Effector memory CD8-positive, alpha-beta T cell (primary cell): Measurements from ENCODE around the gene CALCOCO1.

Experiments used
- ATAC-seq: fragments of 150-1000 bp; cut with Tn5 transposase; replicated peaks from 2 replicates; pipeline ENCODE4 v1.10.0; 2021; ENCODE audit warnings: mild to moderate bottlenecking, moderate library complexity
- DNase-seq, 3 experiments: peaks; one replicate each; pipeline ENCODE4 v3.0.0; 2021
- H3K27ac Mint-ChIP-seq, 2 donors: one replicate each; pipeline ENCODE4 v1.8.0; 2022; ENCODE audit warnings: mild to moderate bottlenecking in 2 of 2, mixed read lengths in 2 of 2, moderate library complexity in 2 of 2
- H3K27me3 Mint-ChIP-seq, 2 donors: one replicate each; pipeline ENCODE4 v1.8.0; 2022; ENCODE audit warnings: mixed read lengths in 2 of 2
- H3K36me3 Mint-ChIP-seq: one replicate; pipeline ENCODE4 v1.8.0; 2022; ENCODE audit warnings: mild to moderate bottlenecking, moderate library complexity, mixed read lengths; ENCODE audit not compliant: insufficient read depth
- H3K4me1 Mint-ChIP-seq, 2 donors: one replicate each; pipeline ENCODE4 v1.8.0; 2022; ENCODE audit warnings: low read depth in 2 of 2, mixed read lengths in 2 of 2
- H3K4me3 Mint-ChIP-seq, 2 donors: one replicate each; pipeline ENCODE4 v1.8.0; 2022; ENCODE audit warnings: mild to moderate bottlenecking in 2 of 2, mixed read lengths in 2 of 2, moderate library complexity in 2 of 2
- H3K9me3 Mint-ChIP-seq, 2 donors: one replicate each; pipeline ENCODE4 v1.8.0; 2022; ENCODE audit warnings: mixed read lengths in 2 of 2

CALCOCO1 gene

DNA sequence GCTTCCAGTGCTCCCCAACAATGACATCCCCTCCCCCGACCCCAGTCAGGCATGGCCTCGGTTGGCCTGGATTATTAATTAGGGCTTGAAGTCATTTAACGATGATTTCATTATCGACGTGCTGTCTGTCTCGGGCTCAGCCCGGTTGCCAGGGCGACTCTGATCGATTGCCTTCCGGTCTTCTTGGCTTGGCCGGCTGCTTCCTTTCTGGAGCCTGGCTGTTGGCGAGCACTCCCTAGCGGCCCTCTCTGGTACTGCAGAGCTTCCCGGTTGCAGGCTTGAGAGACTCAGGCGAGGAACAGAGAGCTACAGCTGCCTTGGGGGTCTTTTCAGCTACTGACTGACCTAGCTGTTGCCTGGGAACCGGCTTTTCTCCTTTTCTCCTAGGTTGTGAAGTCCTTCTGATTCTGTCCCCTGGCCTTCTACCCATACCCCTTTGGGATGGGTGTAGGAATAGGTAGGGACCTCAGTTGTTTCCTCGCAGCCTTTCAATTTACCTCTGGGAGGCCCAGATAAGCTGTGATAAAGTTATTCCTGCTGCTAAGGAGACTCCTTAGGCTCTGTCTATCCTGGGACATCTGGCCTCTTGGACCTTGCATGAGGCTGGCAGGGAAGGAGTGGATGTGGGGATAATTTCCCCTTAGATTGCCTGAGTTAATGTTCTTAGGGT lies 30.0 kb upstream of the CALCOCO1 start:
- peaks cover 10 to 11% of the 10 kb centered on the region in 2 donors for H3K4me1 Mint-ChIP-seq
- no peaks in the 10 kb centered on the region for H3K36me3 Mint-ChIP-seq
- H3K4me3 Mint-ChIP-seq: peak overlapping the region in 1 of 2 donors; percentile 64
- peaks cover 40 to 45% of the 10 kb centered on the region in 2 donors for H3K27me3 Mint-ChIP-seq
- ATAC-seq (peak; percentile 92), DNase-seq (peak; percentile 79 to 87 (median 83))
- H3K27ac Mint-ChIP-seq: no peak overlapping the region
- H3K9me3 Mint-ChIP-seq: no peaks in the 10 kb centered on the region

GRCh38 chr12:53756300-53757100 lies 29.2 kb upstream of the CALCOCO1 start:
- no peak for ATAC-seq
- H3K4me3 Mint-ChIP-seq: peak overlapping the region in 1 of 2 donors; percentile 64
- DNase-seq: no peak
- no peaks in the 10 kb centered on the region for H3K9me3 Mint-ChIP-seq
- no peaks in the 10 kb centered on the region for H3K36me3 Mint-ChIP-seq
- peak overlapping the region in 1 of 2 donors; percentile 59 for H3K27ac Mint-ChIP-seq
- H3K27me3 Mint-ChIP-seq: peaks cover 34 to 38% of the 10 kb centered on the region in 2 donors
- H3K4me1 Mint-ChIP-seq: peaks cover 11 to 12% of the 10 kb centered on the region in 2 donors

DNA sequence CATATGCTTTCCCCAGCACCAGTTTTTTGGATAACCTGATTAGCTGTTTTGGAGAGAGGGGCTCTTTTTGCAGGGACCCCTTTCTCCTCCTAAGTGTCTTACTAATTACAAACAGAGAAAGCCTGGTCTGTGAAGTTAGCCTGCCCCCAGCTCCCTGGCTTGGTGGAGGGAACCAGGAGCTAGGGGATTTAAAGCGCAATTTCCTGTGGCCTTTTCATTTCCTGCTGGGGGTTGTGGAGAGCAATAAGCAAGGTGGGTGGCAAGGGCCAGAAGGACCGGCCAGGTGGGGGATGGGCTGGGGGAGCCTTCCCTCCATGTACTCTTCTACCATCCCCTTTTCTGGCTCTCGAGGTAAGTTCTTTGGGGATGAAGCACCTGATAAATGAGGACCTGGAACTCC lies 28.6 kb upstream of the CALCOCO1 start:
- Mint-ChIP-seq H3K27ac (peak overlapping the region in 1 of 2 donors; percentile 59), H3K27me3 (peaks cover 28 to 32% of the 10 kb centered on the region in 2 donors), H3K9me3 (no peaks in the 10 kb centered on the region), H3K4me3 (no peak overlapping the region), H3K4me1 (peaks cover 12% of the 10 kb centered on the region in 2 donors), H3K36me3 (no peaks in the 10 kb centered on the region)
- no peak for DNase-seq
- ATAC-seq: no peak

GRCh38 chr12:53755451-53755891 lies 28.2 kb upstream of the CALCOCO1 start:
- H3K36me3 Mint-ChIP-seq: no peaks in the 10 kb centered on the region
- no peak overlapping the region for H3K27ac Mint-ChIP-seq
- H3K27me3 Mint-ChIP-seq: peaks cover 25 to 27% of the 10 kb centered on the region in 2 donors
- H3K4me3 Mint-ChIP-seq: no peak overlapping the region
- H3K9me3 Mint-ChIP-seq: no peaks in the 10 kb centered on the region
- DNase-seq: no peak
- peaks cover 12 to 16% of the 10 kb centered on the region in 2 donors for H3K4me1 Mint-ChIP-seq
- no peak for ATAC-seq

DNA sequence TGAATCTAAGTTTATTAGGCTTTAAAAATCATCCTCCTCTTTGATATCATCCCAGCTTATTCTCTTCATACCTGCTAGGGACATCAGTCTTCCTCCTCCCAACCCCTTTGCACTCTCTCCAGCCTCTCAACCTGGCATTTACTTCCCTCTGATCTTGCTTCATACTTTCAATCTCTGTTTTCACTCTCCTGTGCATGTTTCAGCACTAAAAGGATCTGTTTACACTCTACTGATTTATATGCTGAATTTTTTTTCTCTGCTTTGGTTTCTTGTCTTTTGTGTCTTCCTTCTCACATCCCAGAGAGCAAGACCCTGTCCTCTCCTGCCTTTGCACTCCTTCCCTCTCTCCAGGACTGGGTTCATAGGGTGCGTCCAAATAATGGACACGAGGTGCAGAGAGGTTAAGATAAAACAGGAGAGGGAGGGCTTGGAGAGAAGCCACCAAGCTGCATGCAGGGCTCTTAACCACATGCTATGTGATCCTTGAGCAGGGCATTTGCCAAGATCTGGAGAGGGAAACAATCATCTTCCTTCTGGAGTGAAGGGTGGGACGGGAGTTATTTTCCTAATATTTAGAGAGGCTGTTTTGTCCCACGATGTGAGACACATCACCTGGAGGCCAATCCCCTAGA lies 27.5 kb upstream of the CALCOCO1 start:
- H3K36me3 Mint-ChIP-seq: no peaks in the 10 kb centered on the region
- ATAC-seq (no peak), DNase-seq (no peak)
- H3K9me3 Mint-ChIP-seq: no peaks in the 10 kb centered on the region
- H3K4me3 Mint-ChIP-seq: no peak overlapping the region
- peaks cover 20% of the 10 kb centered on the region in 2 donors for H3K27me3 Mint-ChIP-seq
- no peak overlapping the region for H3K27ac Mint-ChIP-seq
- peaks cover 12 to 16% of the 10 kb centered on the region in 2 donors for H3K4me1 Mint-ChIP-seq

- Mint-ChIP-seq H3K4me1 (peaks cover 12 to 16% of the 10 kb centered on the region in 2 donors), H3K27ac (no peak overlapping the region), H3K4me3 (no peak overlapping the region), H3K27me3 (peaks cover 14% of the 10 kb centered on the region in 2 donors), H3K36me3 (no peaks in the 10 kb centered on the region), H3K9me3 (no peaks in the 10 kb centered on the region)
- ATAC-seq (no peak), DNase-seq (no peak)
These were observed 26.9 kb upstream of the CALCOCO1 start for GRCh38 chr12:53754188-53754585.

DNA sequence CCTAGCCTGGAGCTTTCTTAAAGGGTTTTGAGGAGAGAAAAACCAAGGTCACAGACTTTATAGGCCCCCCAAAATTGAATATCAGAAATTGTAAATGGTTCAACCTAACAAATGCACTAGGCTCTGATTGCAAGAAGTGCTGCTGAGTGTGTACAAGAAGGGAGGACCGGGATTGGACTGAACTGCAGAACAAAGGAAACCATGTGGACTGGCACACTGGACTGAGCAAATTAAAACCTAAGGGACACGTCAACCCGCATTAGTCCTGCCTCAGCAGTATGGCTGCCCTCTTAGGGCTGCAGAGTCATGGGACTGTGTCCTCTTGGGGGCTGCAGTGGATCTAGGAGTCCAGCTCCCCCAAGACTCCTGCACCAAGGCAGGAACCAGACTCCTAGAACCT lies 25.4 kb upstream of the CALCOCO1 start:
- no peak for ATAC-seq
- Mint-ChIP-seq H3K4me1 (peaks cover 13 to 16% of the 10 kb centered on the region in 2 donors), H3K4me3 (no peak overlapping the region)

DNA sequence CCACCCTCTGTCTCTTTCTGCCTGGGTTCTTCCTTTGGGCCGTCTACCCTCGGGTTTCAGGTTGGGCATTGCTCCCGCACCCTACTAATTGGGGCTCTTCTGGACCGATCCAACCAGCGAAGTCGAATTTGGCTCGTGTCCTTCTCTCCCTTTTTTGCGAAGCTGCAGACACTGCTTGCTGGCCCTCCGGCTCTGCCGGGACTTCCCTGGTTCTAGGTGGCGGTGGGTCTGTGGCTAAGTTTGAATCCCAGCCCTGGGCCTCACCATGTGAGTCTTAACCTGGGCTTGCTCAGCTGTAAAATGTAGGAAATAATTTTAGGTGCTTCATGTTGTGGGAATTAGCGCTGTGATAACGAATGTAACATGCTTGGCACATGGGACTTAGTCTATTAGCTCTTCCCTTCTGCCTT lies 24.9 kb upstream of the CALCOCO1 start:
- DNase-seq (no peak), ATAC-seq (no peak)
- Mint-ChIP-seq H3K27ac (no peak overlapping the region), H3K27me3 (no peaks in the 10 kb centered on the region), H3K9me3 (no peaks in the 10 kb centered on the region), H3K4me1 (peaks cover 13 to 16% of the 10 kb centered on the region in 2 donors), H3K4me3 (no peak overlapping the region), H3K36me3 (no peaks in the 10 kb centered on the region)

More for the DNA sequence above, 25.4 kb upstream of the CALCOCO1 start:
- H3K36me3 Mint-ChIP-seq: no peaks in the 10 kb centered on the region
- no peak overlapping the region for H3K27ac Mint-ChIP-seq
- no peaks in the 10 kb centered on the region for H3K9me3 Mint-ChIP-seq
- DNase-seq: no peak
- no peaks in the 10 kb centered on the region for H3K27me3 Mint-ChIP-seq

DNA sequence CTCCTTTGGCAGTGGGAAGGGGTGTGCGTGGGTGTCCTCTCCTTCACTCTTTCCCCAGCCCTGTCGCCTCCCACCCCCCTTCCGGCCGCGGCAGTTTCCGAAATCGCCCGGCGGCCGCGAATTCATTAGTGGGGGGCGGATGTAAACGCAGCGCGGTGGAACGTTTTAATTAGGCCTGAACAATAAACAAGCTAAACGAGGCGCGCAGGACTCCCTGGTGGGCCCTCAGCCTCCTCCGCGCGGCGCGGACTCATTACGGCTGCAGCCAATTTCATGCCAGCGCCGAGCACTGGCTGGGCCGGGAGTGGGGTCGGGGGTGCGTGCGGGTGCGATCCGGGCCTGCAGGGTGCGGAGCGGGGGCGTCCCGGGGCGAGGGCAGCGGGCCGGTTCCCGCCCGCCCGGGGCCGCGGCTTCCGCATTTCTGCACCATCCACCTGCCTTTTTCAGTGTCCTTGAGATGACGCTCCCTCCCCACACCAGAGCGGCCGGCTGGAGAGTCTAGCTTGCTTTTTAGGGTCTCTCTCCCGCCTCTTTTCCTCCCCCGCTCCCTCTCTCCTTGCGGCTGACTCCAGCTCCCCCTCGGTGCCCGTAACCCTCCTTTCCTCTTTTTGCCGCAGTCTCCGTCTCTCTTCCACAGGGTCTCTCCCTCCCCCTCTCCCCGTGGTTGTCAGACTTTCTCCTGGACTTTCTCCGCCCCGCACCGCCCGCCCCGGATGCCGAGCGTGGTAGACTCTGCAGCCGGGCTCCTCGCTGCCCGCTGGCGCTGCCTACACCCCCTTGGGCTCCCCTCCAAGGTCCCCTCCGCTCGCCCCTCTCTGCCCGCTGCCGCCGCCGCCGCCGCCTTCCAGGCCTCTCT lies 24.3 kb upstream of the CALCOCO1 start, which contains the start of gene CISTR:
Gene CISTR (minus strand): TSS at position 644 of the 856 bp plus-strand sequence.
- ATAC-seq (peak; percentile 47), DNase-seq (peak in 1 of 3 experiments; percentile 36)
- H3K4me1 Mint-ChIP-seq: peaks cover 13 to 14% of the 10 kb centered on the region in 2 donors
- no peaks in the 10 kb centered on the region for H3K27me3 Mint-ChIP-seq
- no peak within 1 kb of the TSS for H3K27ac Mint-ChIP-seq
- H3K4me3 Mint-ChIP-seq: no peak within 1 kb of the TSS
- peaks cover 3% of the 10 kb centered on the region for H3K36me3 Mint-ChIP-seq
- H3K9me3 Mint-ChIP-seq: no peaks in the 10 kb centered on the region

GRCh38 chr12:53750812-53751335 lies 23.6 kb upstream of the CALCOCO1 start:
- peaks cover 0 to 5% of the 10 kb centered on the region in 2 donors for H3K27me3 Mint-ChIP-seq
- no peak overlapping the region for H3K27ac Mint-ChIP-seq
- peak; percentile 33 for ATAC-seq
- H3K4me3 Mint-ChIP-seq: no peak overlapping the region
- no peak for DNase-seq
- peaks cover 12 to 13% of the 10 kb centered on the region in 2 donors for H3K4me1 Mint-ChIP-seq
- H3K9me3 Mint-ChIP-seq: no peaks in the 10 kb centered on the region
- peaks cover 3% of the 10 kb centered on the region for H3K36me3 Mint-ChIP-seq

DNA sequence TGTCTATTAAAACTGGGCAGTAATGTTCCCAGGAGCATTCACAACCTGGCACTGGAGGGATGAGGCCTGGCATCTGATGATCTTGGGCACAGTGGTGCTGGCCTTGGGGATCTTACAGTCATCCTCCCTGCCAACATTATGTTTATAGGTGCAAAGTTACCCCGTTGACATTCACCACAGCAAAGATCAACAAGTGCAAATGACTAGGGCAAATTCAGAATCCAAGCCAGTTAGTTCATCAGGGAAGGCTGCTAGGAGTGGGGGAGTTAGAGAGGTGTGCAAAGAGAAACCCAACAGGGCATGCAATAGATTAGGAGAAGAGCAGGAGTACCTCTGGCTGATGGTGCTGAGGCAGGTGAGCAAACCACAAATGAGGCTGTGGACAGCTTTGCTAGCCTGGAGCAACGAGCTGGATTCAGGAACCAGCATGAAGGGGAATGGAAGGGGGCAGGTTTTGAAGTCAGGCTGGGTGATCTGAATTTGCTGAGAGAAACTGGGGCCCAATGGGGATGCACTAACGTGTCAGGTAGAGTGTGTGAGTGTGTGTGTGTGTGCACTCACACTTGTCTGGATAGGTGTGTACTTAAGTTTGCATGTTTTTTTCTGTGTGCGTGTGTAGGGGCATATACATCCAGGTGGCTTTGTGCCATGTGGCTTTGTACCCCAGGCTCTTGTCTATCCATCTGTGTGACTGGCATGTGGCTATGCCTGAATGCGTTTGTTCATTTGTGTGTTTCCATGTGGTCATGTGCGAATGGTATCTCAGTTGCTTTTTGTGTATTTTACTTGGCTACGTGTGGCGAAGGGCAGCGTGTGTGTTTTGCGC lies 22.9 kb upstream of the CALCOCO1 start:
- H3K9me3 Mint-ChIP-seq: no peaks in the 10 kb centered on the region
- ATAC-seq (no peak), DNase-seq (no peak)
- peaks cover 3% of the 10 kb centered on the region for H3K36me3 Mint-ChIP-seq
- peaks cover 9 to 11% of the 10 kb centered on the region in 2 donors for H3K4me1 Mint-ChIP-seq
- no peak overlapping the region for H3K4me3 Mint-ChIP-seq
- H3K27me3 Mint-ChIP-seq: peaks cover 0 to 12% of the 10 kb centered on the region in 2 donors
- H3K27ac Mint-ChIP-seq: no peak overlapping the region
